Panc1 (cell line): ENCODE measurements around the gene SPR.

Experiments used
- CTCF ChIP-seq: fragments of 450-650 bp; IDR thresholded peaks from 2 replicates; pipeline ENCODE4 v1.5.1; 2017; ENCODE audit warnings: mild to moderate bottlenecking
- SIN3A ChIP-seq: IDR thresholded peaks from 2 replicates; pipeline ENCODE4 v1.6.1; 2012; ENCODE audit warnings: low read depth, mild to moderate bottlenecking, low read length, moderate library complexity, borderline replicate concordance; ENCODE audit not compliant: insufficient read depth
- TCF7L2 ChIP-seq: IDR thresholded peaks from 2 replicates; pipeline ENCODE4 v1.6.1; 2011; ENCODE audit warnings: mild to moderate bottlenecking, low read depth, low read length, inconsistent platforms

DNA sequence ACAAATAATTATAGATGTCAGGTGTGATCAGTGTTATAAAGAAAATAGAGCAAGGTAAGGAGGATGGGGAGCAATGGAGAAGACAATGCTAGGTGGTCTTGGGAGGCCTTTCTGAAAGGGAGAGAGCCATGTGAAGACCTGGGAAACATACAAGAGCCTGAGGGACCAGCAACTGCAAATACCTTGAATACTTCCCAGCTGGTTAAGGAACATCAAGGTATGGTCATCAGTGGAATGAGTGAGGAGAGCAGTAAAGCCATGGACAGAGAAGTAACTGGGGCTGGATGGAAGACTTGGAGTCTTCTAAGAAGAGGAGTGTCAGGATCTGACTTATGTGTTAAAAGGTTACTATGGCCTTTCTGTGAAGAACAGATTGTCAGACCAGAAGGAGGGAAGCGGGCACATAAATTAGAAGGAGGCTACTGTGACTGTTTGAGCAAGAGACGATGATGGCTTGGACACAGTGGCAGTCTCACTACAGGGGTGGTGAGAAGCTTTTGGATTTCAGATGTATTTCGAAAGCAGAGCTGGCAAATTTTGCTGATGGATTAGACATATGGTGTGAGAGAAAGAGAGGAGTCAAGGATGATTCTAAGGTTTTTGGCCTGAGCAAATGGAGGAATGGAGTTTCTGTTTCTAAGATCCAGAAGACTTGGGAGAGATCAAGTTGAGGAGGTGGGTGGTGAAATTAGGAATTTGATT is 38.6 kb upstream of the SPR start:
- TF ChIP-seq CTCF (no peak), SIN3A (no peak), TCF7L2 (no peak)
